ENCODE results near the gene RNF32.

DNA sequence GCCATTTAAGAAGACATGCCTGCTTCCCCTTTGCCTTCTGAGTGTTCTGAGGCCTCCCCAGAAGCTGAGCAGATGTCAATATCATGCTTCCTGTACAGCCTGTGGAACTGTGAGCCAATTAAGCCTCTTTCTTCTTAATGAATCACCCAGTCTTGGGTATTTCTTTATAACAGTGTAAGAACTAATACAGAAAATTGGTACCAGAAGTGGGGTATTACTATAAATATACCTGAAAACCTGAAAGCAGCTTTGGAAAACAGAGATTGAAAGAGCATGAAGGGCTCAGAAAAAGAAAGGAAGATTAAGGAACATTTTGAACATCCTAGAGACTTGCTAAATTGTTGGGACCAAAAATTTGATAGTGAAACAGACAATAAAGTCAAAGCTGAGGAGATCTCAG, 12.0 kb upstream of the RNF32 start:
- no peak for TF ChIP-seq EZH2 (IDR thresholded peaks at IDR 0.05; ENCODE audit: borderline replicate concordance, low read length)
- TF ChIP-seq, protein P1, sequence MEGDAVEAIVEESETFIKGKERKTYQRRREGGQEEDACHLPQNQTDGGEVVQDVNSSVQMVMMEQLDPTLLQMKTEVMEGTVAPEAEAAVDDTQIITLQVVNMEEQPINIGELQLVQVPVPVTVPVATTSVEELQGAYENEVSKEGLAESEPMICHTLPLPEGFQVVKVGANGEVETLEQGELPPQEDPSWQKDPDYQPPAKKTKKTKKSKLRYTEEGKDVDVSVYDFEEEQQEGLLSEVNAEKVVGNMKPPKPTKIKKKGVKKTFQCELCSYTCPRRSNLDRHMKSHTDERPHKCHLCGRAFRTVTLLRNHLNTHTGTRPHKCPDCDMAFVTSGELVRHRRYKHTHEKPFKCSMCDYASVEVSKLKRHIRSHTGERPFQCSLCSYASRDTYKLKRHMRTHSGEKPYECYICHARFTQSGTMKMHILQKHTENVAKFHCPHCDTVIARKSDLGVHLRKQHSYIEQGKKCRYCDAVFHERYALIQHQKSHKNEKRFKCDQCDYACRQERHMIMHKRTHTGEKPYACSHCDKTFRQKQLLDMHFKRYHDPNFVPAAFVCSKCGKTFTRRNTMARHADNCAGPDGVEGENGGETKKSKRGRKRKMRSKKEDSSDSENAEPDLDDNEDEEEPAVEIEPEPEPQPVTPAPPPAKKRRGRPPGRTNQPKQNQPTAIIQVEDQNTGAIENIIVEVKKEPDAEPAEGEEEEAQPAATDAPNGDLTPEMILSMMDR (conservative IDR thresholded peaks at IDR 0.05 in 1 of 2, IDR thresholded peaks at IDR 0.05 in 1 of 2; ENCODE audit: extremely low read depth in 1 of 2, insufficient read depth in 1 of 2, low read depth in 1 of 2, low read length in 2 of 2) = no peak

All from mammary epithelial cell (primary cell).